ENCODE measurements around the gene EPB41L4A.

Gene EPB41L4A

DNA sequence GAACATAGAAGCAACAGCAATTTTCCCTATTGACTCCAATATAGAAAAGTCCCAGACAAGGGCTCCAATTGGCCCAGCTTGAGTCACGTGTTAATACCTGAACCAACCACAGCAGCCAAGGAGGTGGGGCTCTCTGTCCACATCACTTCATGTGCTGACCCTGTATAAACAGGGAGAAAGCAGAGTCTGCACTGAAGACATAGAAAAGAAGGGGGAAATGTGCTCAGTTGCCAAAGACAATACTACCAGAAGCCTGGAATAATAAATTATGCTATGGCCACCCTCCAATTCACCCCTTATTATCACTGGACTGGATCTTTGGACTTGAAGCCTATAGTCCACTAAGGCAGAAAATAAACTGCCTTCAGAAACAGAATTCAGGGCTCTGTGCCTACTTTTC lies 275.4 kb downstream of the EPB41L4A start:
- no peak for DNase-seq

DNA sequence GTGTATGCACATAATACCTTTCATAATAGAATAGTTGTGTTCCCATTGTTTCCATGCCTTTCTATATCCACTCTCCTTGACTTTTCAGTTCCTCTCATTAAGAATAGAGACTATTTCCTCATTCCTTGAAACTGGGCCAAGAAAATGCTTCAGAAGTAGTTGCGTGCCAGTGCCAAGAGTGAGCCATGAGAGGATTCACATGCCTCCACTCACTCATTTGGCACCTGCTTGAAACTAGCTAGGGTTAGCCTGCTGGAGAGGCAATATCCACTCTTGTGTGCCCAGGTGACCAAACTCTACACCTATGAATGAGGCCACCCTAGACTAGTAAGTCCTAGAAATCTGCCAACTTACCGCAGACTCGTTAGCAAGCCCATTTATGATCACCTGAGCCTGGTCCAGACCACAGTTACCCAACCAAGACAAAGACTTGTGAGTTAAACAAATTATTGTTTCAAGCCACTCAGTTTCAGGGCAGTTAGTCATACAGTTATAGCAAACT lies 276.3 kb downstream of the EPB41L4A start:
- no peak for DNase-seq

DNA sequence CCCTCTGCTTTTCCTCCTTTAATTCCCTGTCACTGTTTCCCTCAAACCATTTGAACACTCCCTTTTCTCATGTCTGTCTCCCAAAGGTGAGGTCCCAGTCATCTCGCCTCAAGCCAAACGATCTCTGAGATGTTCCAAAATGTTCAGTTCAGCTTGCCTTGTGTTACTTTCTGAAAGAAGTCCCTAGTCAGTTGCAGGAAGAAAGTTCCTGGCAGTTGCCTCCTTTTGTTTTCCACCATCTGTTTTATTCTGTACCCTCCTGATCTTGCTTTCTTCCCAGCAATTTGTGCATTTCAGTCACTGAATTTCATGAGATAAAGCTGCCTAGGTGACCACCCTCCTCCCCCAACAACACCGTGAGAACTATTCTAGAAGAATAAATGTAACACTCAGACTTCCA lies 277.5 kb downstream of the EPB41L4A start:
- no peak for DNase-seq

DNA sequence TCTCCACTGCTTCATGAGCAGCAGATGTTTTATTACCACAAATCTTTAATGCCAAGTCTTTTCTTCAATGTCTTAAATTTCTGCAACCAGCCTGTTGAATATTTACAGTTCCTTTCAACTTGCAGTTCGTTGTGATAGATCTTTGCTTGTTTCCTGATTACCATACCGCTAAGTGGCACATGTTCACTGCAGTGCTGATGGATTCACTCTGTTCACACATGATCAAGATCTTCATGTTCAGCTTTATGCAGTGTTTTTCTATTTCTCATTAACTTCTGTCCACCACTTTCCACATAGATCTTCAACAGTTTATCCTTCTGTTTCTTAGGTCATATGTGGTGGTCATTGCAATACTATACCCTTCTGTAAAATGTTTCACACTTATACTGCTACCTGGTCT lies 280.6 kb downstream of the EPB41L4A start:
- no peak for DNase-seq

DNA sequence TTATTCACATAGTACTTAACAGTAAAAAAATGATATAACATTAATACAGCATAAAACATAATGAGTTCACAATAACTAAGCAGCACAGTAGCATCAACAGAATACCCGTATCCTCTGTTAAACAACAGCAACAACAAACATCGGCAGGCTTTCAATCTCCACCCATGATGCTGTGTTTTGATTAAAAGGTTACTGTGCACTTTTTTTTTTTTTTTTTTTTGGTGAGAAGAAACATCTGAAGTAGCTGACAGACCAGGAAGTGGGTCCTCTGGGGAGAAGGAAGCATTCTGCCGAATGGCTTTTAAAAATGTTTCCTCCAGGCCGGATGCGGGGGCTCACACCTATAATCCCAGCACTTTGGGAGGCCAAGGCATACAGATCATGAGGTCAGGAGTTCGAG lies 282.3 kb downstream of the EPB41L4A start:
- no peak for DNase-seq

DNA sequence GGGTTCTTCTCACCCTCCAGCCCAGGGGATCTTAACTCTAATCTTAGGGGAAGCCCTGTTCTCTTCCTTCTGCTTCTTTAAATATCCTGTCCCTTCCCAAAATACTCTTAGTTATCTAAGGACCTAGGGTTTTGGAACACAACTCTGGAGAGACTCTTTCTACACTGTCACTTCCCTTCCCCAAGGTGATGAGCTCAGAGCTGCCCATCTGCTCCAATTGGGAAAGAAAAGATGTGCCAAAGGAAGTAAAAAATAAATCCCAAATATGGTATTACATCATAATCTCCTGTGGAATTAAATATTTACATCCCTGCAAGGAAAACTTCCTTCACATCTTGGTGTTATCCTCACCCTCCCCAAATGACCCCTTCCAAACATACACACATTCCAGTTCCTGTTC lies 291.2 kb downstream of the EPB41L4A start:
- DNase-seq: no peak

DNA sequence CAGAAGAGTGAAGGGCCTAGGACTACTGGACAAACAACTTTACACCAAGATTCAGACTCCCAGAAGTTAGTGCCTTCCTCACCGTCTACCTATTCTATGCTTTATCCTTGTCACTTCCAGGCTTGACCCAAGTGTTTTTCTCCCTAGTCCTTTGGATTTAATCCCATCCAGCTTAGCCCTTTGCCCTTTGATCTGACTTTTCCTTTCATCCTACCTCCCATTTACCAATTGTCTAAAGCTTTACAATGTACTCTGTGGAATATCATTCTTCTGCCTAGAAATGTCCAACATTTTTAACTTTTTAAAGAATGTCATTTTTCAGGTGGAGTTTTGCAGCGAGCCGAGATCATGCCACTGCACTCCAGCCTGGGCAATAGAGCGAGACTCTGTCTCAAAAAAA lies 292.1 kb downstream of the EPB41L4A start:
- no peak for DNase-seq

DNA sequence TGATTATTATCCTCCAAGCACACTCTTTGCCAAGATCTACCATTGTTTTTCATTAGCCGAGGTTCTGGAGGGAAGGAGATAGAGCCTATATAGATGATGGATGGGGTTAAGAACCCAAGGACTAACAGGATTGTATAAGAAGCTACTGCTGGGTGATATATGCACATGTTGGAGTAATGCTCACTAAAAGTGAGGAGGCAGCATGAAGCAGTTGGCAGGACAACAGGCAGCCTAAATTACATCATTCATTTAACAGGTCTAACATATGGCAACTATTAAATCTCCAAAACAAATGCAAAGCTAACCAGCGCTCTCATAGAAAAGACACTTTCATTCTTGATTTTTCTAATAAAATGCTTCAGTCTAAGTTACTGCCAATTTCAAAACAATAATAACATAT lies 293.2 kb downstream of the EPB41L4A start:
- DNase-seq: no peak

DNA sequence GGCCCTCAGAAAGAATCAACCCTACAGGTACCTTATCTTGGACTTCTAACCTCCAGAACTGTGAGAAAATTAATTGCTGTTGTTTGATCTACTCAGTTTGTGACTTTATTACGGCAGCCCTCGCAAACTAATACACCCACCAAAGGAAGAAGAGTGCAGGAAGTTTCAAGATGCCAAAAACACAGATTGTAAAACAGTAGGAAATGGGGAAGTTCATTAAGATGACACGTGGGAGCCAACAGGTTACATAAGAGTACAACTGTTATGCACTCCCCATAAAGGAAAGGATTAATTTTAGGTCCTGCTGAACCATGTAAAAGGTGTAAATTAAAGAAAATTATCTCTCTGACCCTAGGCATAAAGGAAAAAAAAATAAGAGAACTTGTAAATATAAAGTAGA lies 294.3 kb downstream of the EPB41L4A start:
- no peak for DNase-seq

DNA sequence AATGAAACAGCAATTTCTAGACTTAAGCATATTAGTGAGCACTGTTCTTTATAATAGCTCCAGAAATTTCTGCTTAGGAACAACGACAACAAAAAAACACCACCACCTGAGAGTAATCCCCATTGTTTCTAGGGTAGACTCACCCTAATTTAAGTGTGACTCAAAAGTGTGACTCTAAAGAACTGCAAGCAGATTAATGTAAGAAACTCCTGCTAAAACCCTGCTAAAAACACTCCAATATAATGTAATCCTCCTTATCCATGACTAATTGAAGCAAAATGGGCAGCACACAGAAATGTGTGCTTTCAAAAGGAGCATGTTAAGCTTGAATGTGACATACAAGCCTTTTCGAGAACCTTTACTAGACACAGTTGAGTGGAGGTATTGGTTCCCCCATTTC lies 296.0 kb downstream of the EPB41L4A start:
- DNase-seq: no peak

DNA sequence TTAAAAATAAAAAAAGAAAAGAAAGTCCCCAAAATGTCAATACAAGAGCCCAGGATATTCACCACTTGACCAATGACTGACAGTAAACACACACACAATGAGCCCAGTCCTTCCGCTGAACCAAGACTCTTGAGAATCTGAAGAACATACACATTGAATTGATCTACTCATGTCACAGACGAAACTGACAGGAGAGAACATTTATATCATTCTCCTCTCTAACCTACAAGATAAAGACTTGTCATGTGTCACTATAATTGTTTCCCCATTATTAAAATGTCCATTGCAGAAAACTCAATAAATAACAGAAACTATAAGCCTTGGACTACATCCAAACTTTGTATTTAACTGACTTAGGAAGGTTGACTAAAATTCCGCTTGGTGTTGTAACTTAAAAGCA lies 296.7 kb downstream of the EPB41L4A start:
- no peak for DNase-seq

DNA sequence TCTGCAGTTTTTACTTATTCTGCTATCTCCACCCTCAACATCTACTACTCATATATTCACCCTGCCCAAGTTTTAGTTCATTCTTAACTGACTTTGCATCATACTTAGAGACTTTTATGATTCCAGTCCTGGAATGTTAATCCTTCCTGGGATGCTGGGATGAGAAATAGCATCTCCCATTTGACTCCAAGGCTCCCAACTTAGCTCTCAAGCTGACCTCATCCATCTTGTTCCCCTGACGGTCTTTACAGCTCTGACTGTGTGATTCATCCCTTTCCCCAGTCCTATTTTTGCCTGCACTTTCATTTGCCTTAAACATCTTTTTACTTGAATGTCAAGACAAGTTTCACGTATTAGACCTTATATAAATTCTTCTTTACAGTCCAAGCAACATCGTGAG lies 297.8 kb downstream of the EPB41L4A start:
- no peak for DNase-seq

DNA sequence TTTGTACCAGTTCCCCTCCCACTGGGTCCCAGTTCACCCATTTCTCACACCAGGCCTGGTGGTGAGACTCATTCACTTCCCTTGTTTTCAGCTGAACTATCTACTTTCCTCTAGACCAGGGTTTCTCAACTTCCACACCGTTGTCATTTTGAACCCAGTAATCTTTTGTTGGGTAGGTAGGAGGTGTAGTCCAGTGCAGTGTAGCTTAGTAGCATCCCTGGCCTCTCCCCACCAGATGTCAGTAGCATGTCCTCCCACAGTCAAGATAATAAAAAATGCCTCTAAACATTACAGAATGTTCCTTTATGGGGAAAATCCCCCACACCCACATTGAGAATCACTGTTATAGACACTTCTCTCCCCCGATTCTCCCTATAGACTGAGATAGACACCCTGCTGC lies 299.1 kb downstream of the EPB41L4A start:
- DNase-seq: no peak

DNA sequence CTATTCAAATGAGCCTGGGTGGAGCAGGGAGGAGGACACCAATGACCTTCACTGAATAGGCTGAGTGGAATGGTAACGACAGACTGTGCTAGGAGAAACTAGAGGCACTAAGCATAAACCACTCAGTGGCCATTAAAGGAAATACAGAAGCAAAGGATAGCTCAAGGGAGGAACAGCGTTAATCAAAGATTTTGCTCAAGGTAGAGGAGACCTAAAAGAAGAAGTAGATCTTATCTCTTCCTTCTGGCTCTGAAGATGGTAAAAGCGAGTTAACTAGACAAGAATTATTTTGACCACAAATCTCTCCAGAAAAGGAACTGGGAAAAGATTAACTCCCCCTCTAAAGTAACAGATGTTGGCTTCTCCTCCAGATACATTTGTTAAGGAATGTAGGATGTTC lies 299.6 kb downstream of the EPB41L4A start:
- DNase-seq: no peak

DNA sequence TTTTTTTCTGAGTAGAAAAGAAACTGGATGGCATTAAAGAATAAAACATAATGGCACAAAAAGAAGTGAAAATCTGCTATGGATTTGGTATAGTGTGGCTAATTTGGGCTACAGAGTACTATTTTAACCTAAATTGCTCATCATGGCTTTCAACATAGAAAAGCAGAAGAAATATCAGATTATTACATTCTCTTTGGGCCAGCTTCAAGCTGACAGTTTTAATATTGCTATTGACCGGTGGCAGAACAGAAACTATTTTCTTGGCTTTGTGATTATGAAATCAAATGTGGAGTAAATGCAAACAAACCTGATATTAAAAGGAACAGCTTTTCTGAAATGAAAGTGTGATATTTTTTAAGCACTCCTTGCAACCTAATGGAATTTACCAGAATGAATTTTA lies 301.5 kb downstream of the EPB41L4A start:
- DNase-seq: no peak

DNA sequence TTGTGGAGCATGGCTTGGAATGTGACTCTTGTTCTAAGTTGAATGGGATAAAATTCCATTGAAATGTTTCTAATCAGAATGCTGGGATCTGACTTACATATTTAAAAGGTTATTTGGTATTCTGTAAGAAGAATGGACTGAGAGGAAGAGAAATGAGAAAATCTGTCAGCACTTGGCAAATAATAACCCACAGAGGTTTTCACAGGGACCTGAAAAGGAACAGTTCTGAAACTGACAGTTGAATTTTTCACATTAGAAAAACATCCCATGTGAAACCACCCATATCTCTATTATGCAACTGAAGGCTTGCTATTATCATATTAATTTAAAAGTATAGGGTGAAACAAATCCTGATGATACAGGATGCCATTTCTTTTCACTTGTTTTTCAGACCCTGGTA lies 302.7 kb downstream of the EPB41L4A start:
- no peak for DNase-seq

DNA sequence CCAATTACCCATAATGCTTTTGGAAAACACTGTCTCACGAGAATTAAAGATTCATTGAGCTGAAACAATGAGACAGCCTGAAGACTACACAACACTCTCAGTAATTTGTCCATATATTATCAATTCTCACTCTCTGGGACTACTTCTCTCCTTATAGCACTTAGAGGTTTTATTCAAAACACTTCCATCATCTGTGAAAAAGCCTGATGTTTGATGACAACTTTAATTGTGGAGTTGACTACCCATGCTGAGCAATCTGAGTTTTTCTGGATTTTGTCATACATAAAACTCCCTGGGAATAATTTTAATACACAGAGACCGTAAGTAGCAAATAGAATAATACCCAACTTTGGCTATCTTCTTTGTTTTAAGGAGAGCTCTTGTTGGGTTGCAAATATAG lies 305.5 kb downstream of the EPB41L4A start:
- no peak for DNase-seq

Data from NCI-H2227 treated with DMSO at 0.1 percent for 48 hours (cell line).